H9 (cell line): Measurements from ENCODE around the gene NUP210. TPM values are rescaled to one million over a fixed set of nuclear protein-coding genes. Genes with fewer than 3 reads are reported as not detected.

ENCODE experiments used
- DNase-seq: peaks from one replicate; pipeline ENCODE4 v3.0.0-alpha.2; 2017
- H2AFZ ChIP-seq: one replicate; pipeline ENCODE4 v1.6.1; 2013; ENCODE audit warnings: mild to moderate bottlenecking, low read length, control low read depth, moderate library complexity
- H2AK5ac ChIP-seq: 2 replicates; pipeline ENCODE4 v1.6.1; 2013; ENCODE audit warnings: low read length, control low read depth, mixed read lengths; ENCODE audit not compliant: insufficient read length
- H2BK120ac ChIP-seq: one replicate; pipeline ENCODE4 v1.6.1; 2013; ENCODE audit warnings: low read depth, mild to moderate bottlenecking, low read length, control low read depth, inconsistent platforms; ENCODE audit not compliant: poor library complexity, severe bottlenecking
- H2BK12ac ChIP-seq: 2 replicates; pipeline ENCODE4 v1.6.1; 2013; ENCODE audit warnings: low read length, control low read depth, mixed read lengths, low read depth; ENCODE audit not compliant: insufficient read length
- H2BK15ac ChIP-seq: 2 replicates; pipeline ENCODE4 v1.6.1; 2013; ENCODE audit warnings: low read depth, low read length, control low read depth
- H2BK20ac ChIP-seq: one replicate; pipeline ENCODE4 v1.6.1; 2013; ENCODE audit warnings: low read depth, mild to moderate bottlenecking, low read length, control low read depth, inconsistent platforms; ENCODE audit not compliant: poor library complexity, severe bottlenecking
- H2BK5ac ChIP-seq: 2 replicates; pipeline ENCODE4 v1.6.1; 2013; ENCODE audit warnings: low read length, control low read depth, mixed read lengths; ENCODE audit not compliant: insufficient read length
- H3K14ac ChIP-seq: 2 replicates; pipeline ENCODE4 v1.6.1; 2013; ENCODE audit warnings: low read length, control low read depth; ENCODE audit not compliant: insufficient read depth
- H3K18ac ChIP-seq: 2 replicates; pipeline ENCODE4 v1.6.1; 2013; ENCODE audit warnings: low read depth, mild to moderate bottlenecking, mixed read lengths, low read length, control low read depth; ENCODE audit not compliant: insufficient read length
- H3K23ac ChIP-seq: 2 replicates; pipeline ENCODE4 v1.6.1; 2013; ENCODE audit warnings: low read length, control low read depth, mixed read lengths, low read depth; ENCODE audit not compliant: insufficient read length
- H3K23me2 ChIP-seq: 2 replicates; pipeline ENCODE4 v1.6.1; 2013; ENCODE audit warnings: low read depth, mild to moderate bottlenecking, mixed read lengths, low read length, control low read depth; ENCODE audit not compliant: insufficient read length, poor library complexity, severe bottlenecking
- H3K27ac ChIP-seq: 2 replicates; pipeline ENCODE4 v1.5.1; 2013; ENCODE audit warnings: low read length, control low read depth, mixed read lengths, low read depth; ENCODE audit not compliant: insufficient read length
- H3K27me3 ChIP-seq: 2 replicates; pipeline ENCODE4 v1.6.1; 2013; ENCODE audit warnings: low read length, control low read depth, inconsistent platforms; ENCODE audit not compliant: insufficient read depth
- H3K4ac ChIP-seq: 2 replicates; pipeline ENCODE4 v1.6.1; 2013; ENCODE audit warnings: low read depth, mild to moderate bottlenecking, control low read depth, inconsistent platforms, low read length, moderate library complexity
- H3K4me1 ChIP-seq: 2 replicates; pipeline ENCODE4 v1.6.1; 2013; ENCODE audit warnings: low read length, control low read depth, inconsistent platforms; ENCODE audit not compliant: insufficient read depth
- H3K4me2 ChIP-seq: 2 replicates; pipeline ENCODE4 v1.6.1; 2013; ENCODE audit warnings: low read length, control low read depth, mixed read lengths; ENCODE audit not compliant: insufficient read length, insufficient read depth
- H3K56ac ChIP-seq: 2 replicates; pipeline ENCODE4 v1.6.1; 2013; ENCODE audit warnings: low read depth, mild to moderate bottlenecking, mixed read lengths, low read length, control low read depth; ENCODE audit not compliant: insufficient read length
- H3K79me1 ChIP-seq: 2 replicates; pipeline ENCODE4 v1.6.1; 2013; ENCODE audit warnings: low read depth, mild to moderate bottlenecking, moderate library complexity, low read length, control low read depth, inconsistent platforms; ENCODE audit not compliant: insufficient read depth, poor library complexity, severe bottlenecking
- H3K79me2 ChIP-seq: 2 replicates; pipeline ENCODE4 v1.6.1; 2013; ENCODE audit warnings: low read length, control low read depth, inconsistent platforms; ENCODE audit not compliant: insufficient read depth
- H3K9ac ChIP-seq: 2 replicates; pipeline ENCODE4 v1.6.1; 2013; ENCODE audit warnings: low read length, control low read depth, mixed read lengths; ENCODE audit not compliant: insufficient read length; ENCODE audit errors: extremely low read depth
- H3K9me3 ChIP-seq: one replicate; pipeline ENCODE4 v1.6.1; 2013; ENCODE audit warnings: low read depth, low read length, inconsistent platforms; ENCODE audit not compliant: control insufficient read depth
- H3T11ph ChIP-seq: one replicate; pipeline ENCODE4 v1.6.1; 2013; ENCODE audit warnings: mild to moderate bottlenecking, low read length, control low read depth, inconsistent platforms
- H4K20me1 ChIP-seq: one replicate; pipeline ENCODE4 v1.6.1; 2013; ENCODE audit not compliant: control insufficient read depth, insufficient read length, insufficient read depth
- H4K5ac ChIP-seq: 2 replicates; pipeline ENCODE4 v1.6.1; 2013; ENCODE audit warnings: low read depth, mild to moderate bottlenecking, mixed read lengths, low read length, control low read depth; ENCODE audit not compliant: insufficient read length
- H4K8ac ChIP-seq: replicated peaks from 2 replicates; pipeline ENCODE4 v1.6.1; 2013; ENCODE audit warnings: low read length, control low read depth, mixed read lengths, low read depth; ENCODE audit not compliant: insufficient read length
- H4K91ac ChIP-seq: 2 replicates; pipeline ENCODE4 v1.6.1; 2013; ENCODE audit warnings: low read depth, mild to moderate bottlenecking, moderate library complexity, mixed read lengths, low read length, control low read depth; ENCODE audit not compliant: insufficient read length
- H3K27ac Mint-ChIP-seq, 3 experiments: 2 replicates in 2 of 3; 3 replicates in 1 of 3; pipeline ENCODE4 v1.8.0; 2020 to 2021; ENCODE audit warnings: mixed read lengths in 3 of 3, mild to moderate bottlenecking in 1 of 3, moderate library complexity in 1 of 3
- H3K27me3 Mint-ChIP-seq: 2 replicates; pipeline ENCODE4 v1.8.0; 2021; ENCODE audit warnings: low read depth, mild to moderate bottlenecking, moderate library complexity, mixed read lengths
- H3K36me3 Mint-ChIP-seq, 3 experiments: 2 replicates in 2 of 3; 3 replicates in 1 of 3; pipeline ENCODE4 v1.8.0; 2020 to 2021; ENCODE audit warnings: low read depth in 3 of 3, mixed read lengths in 3 of 3; ENCODE audit not compliant: insufficient read depth in 1 of 3
- H3K4me1 Mint-ChIP-seq, 2 experiments: 2 replicates each; pipeline ENCODE4 v1.8.0; 2020; ENCODE audit warnings: mixed read lengths in 2 of 2
- H3K4me3 Mint-ChIP-seq, 2 experiments: 2 replicates in 1 of 2; 3 replicates in 1 of 2; pipeline ENCODE4 v1.8.0; 2020 to 2021; ENCODE audit warnings: mild to moderate bottlenecking in 2 of 2, mixed read lengths in 2 of 2, moderate library complexity in 1 of 2
- H3K9me3 Mint-ChIP-seq, 2 experiments: 2 replicates in 1 of 2; 3 replicates in 1 of 2; pipeline ENCODE4 v1.8.0; 2020; ENCODE audit warnings: mild to moderate bottlenecking in 2 of 2, mixed read lengths in 2 of 2, moderate library complexity in 1 of 2
- CTCF ChIP-seq: fragments of 200-600 bp; sonication (generic); conservative IDR thresholded peaks from 3 replicates; pipeline ENCODE4 v1.8.0; 2021; ENCODE audit warnings: antibody characterized with exemption, mild to moderate bottlenecking
- WGBS: extraction: QIAGEN DNeasy Blood & Tissue Kit; methylation state at CpG from one replicate; pipeline ENCODE4 v1.1.7; 2013; ENCODE audit warnings: missing lambda C conversion rate, low lambda C conversion rate, mixed read lengths; ENCODE audit not compliant: insufficient read length; ENCODE audit errors: extremely low coverage; 5-methylcytosine and 5-hydroxymethylcytosine counted together
- total RNA-seq: library from RNA; stranded (reverse); gene quantifications from 2 replicates; pipeline ENCODE4 v1.2.1, GENCODE V29; 2021

NUP210 gene
- total RNA-seq, 1 experiment from 2014 or later, result 48.8 TPM

GRCh38 chr3:13391308-13391707 lies 28.8 kb downstream of the NUP210 start:
- Histone ChIP-seq H4K91ac (no peak overlapping the region), H3K18ac (no peak overlapping the region), H2BK15ac (no peak overlapping the region), H3K9me3 (no peaks in the 10 kb centered on the region), H2BK120ac (no peak overlapping the region), H4K20me1 (no peaks in the 10 kb centered on the region), H3K9ac (no peak overlapping the region), H3K14ac (no peak overlapping the region), H3K27ac (no peak overlapping the region), H3K4ac (no peak overlapping the region), H2AFZ (no peak overlapping the region), H3K79me1 (no peaks in the 10 kb centered on the region), H3K23ac (no peak overlapping the region), H3K79me2 (no peaks in the 10 kb centered on the region), H4K8ac (no peak overlapping the region), H2BK5ac (no peak overlapping the region), H2BK12ac (no peak overlapping the region), H2AK5ac (no peak overlapping the region), H2BK20ac (no peak overlapping the region), H3K4me1 (no peaks in the 10 kb centered on the region), H3K27me3 (no peaks in the 10 kb centered on the region), H4K5ac (no peak overlapping the region), H3K23me2 (no peaks in the 10 kb centered on the region), H3K4me2 (no peak overlapping the region), H3K56ac (no peak overlapping the region), H3T11ph (no peak overlapping the region)
- no peak overlapping the region for H3K4me3 Mint-ChIP-seq
- H3K4me1 Mint-ChIP-seq, result peaks cover 3 to 11% of the 10 kb centered on the region in 2 experiments; a peak in 3 of 4 replicates
- H3K27ac Mint-ChIP-seq, result peak overlapping the region in 2 of 3 experiments; percentile 46 to 68; a peak in 2 of 7 replicates
- H3K27me3 Mint-ChIP-seq, result peaks cover 2% of the 10 kb centered on the region; the same call in 1 of the 2 replicates
- peak; percentile 49 for TF ChIP-seq CTCF
- no CpG with 5 or more reads among the region's 7 CpGs for WGBS
- H3K9me3 Mint-ChIP-seq, result no peaks in the 10 kb centered on the region
- no peak for DNase-seq
- H3K36me3 Mint-ChIP-seq, result peaks cover 27 to 70% (median 52%) of the 10 kb centered on the region in 3 experiments; a peak in 6 of 7 replicates
